HG03280 (cell line): Measurements from ENCODE around the gene FAM107B.

Experiments
- ATAC-seq: cut with Tn5 transposase; IDR thresholded peaks from one replicate; pipeline ENCODE4 v1.9.1; 2021; ENCODE audit warnings: mild to moderate bottlenecking, moderate library complexity; ENCODE audit not compliant: unreplicated experiment

FAM107B gene

GRCh38 chr10:14585287-14586193, 189.2 kb downstream of the FAM107B start:
- ATAC-seq = no peak

- no peak for ATAC-seq
Observed at GRCh38 chr10:14584661-14585060, 190.0 kb downstream of the FAM107B start.

GRCh38 chr10:14583967-14584366, 190.7 kb downstream of the FAM107B start:
- ATAC-seq = no peak

- ATAC-seq = peak; percentile 59
Observed at GRCh38 chr10:14583252-14583651, 191.4 kb downstream of the FAM107B start.

- ATAC-seq = no peak
Observed at GRCh38 chr10:14581553-14582321, 193.0 kb downstream of the FAM107B start.

GRCh38 chr10:14580671-14581332, 193.9 kb downstream of the FAM107B start:
- no peak for ATAC-seq

- ATAC-seq = no peak
Observed at GRCh38 chr10:14579405-14579804, 195.3 kb downstream of the FAM107B start.

GRCh38 chr10:14578060-14578952, 196.4 kb downstream of the FAM107B start:
- no peak for ATAC-seq

- ATAC-seq = no peak
Observed at GRCh38 chr10:14574885-14575284, 199.8 kb downstream of the FAM107B start.

GRCh38 chr10:14574291-14574690, 200.4 kb downstream of the FAM107B start:
- no peak for ATAC-seq

- ATAC-seq = no peak
Observed at GRCh38 chr10:14573666-14574261, 200.9 kb downstream of the FAM107B start.

- ATAC-seq = no peak
Observed at GRCh38 chr10:14572811-14573210, 201.9 kb downstream of the FAM107B start.

GRCh38 chr10:14571866-14572507, 202.7 kb downstream of the FAM107B start:
- peak; percentile 83 for ATAC-seq

- no peak for ATAC-seq
Observed at GRCh38 chr10:14570800-14571199, 203.9 kb downstream of the FAM107B start.

GRCh38 chr10:14569274-14570060, 205.2 kb downstream of the FAM107B start:
- no peak for ATAC-seq

- ATAC-seq = no peak
Observed at GRCh38 chr10:14567421-14567820, 207.3 kb downstream of the FAM107B start.

- ATAC-seq = no peak
Observed at GRCh38 chr10:14566498-14566897, 208.2 kb downstream of the FAM107B start.

GRCh38 chr10:14565199-14565598, 209.5 kb downstream of the FAM107B start:
- ATAC-seq = no peak

- ATAC-seq = no peak
Observed at GRCh38 chr10:14564268-14564744, 210.4 kb downstream of the FAM107B start.
